HepG2 (cell line): Measurements from ENCODE around the gene RSPRY1. TPM values are rescaled to one million over a fixed set of nuclear protein-coding genes. Genes with fewer than 3 reads are reported as not detected.

Source experiments
- ATAC-seq: fragments of 200-7000 bp; cut with Tn5 transposase; 3 replicates; pipeline ENCODE4 v1.9.1; 2020; ENCODE audit warnings: mild to moderate bottlenecking, moderate library complexity
- BruUV-seq: library from RNA; stranded (reverse); fragments of 400-500 nt; replicated peaks from 2 replicates; lab custom pipeline; 2021; lab: Mats Ljungman, UMichigan
- CTCF ChIA-PET: fragments of 300-600 bp; formaldehyde crosslinking; extraction: SDS; loops from one replicate; lab custom pipeline; 2021; ENCODE audit warnings: low total read pairs, inconsistent platforms, low intra/inter-chr PET ratio; lab: Yijun Ruan, JAX
- POLR2A ChIA-PET: fragments of 350-600 bp; sonication (Branson Sonifier 250); formaldehyde crosslinking; loops from one replicate; lab custom pipeline; 2020; ENCODE audit warnings: antibody characterized with exemption, inconsistent platforms; lab: Yijun Ruan, JAX
- DNase-seq: peaks from one replicate; pipeline ENCODE4 v3.0.0-alpha.2; 2015; ENCODE audit warnings: low spot score
- FAIRE-seq: peaks from 3 replicates; lab custom pipeline; 2011; peaks lifted over from hg19 to GRCh38; lab: Jason Lieb, UNC
- H2AFZ ChIP-seq: one replicate; pipeline ENCODE4 v1.6.1; 2011; ENCODE audit warnings: low read length, inconsistent platforms
- H3K27ac ChIP-seq: fragments of 300-600 bp; 3 replicates; pipeline ENCODE4 v1.8.0; 2011; ENCODE audit warnings: mixed run types, mild to moderate bottlenecking, mixed read lengths, low read length, inconsistent platforms; ENCODE audit not compliant: insufficient read depth; ENCODE audit errors: extremely low read length
- H3K27me3 ChIP-seq, 2 experiments: fragments of 200-600 bp in 1 of 2; 2 replicates in 1 of 2; 3 replicates in 1 of 2; pipeline versions ENCODE4 v1.6.0 to v1.8.0; 2011; ENCODE audit warnings: low read length in 2 of 2, mild to moderate bottlenecking in 2 of 2, moderate library complexity in 2 of 2, inconsistent platforms in 1 of 2; ENCODE audit not compliant: insufficient read depth in 2 of 2, control insufficient read depth in 1 of 2
- H3K36me3 ChIP-seq, 2 experiments: fragments of 200-600 bp in 1 of 2; replicated peaks in 1 of 2; 2 replicates in 1 of 2; 3 replicates in 1 of 2; pipeline versions ENCODE4 v1.5.1 to v1.8.0; 2011; ENCODE audit warnings: low read length in 2 of 2, inconsistent platforms in 1 of 2; ENCODE audit not compliant: insufficient read depth in 2 of 2, control insufficient read depth in 1 of 2
- H3K4me1 ChIP-seq: 2 replicates; pipeline ENCODE4 v1.5.1; 2012; ENCODE audit warnings: low read length, inconsistent platforms; ENCODE audit not compliant: insufficient read depth
- H3K4me2 ChIP-seq: 2 replicates; pipeline ENCODE4 v1.6.0; 2011; ENCODE audit warnings: low read depth, low read length, inconsistent platforms
- H3K4me3 ChIP-seq, 3 experiments: fragments of 200-600 bp in 1 of 3; sonication (generic), shearing (Covaris generic) in 1 of 3; replicated peaks in 1 of 3; 2 replicates each; pipeline ENCODE4 v1.5.1; 2011 to 2016; ENCODE audit warnings: low read length in 3 of 3, inconsistent platforms in 2 of 3, low read depth in 2 of 3, mild to moderate bottlenecking in 2 of 3, control low read depth in 1 of 3, mixed read lengths in 1 of 3; ENCODE audit not compliant: insufficient read depth in 1 of 3
- H3K79me2 ChIP-seq: one replicate; pipeline ENCODE4 v1.6.1; 2011; ENCODE audit warnings: low read length, inconsistent platforms; ENCODE audit not compliant: insufficient read depth
- H3K9ac ChIP-seq: 2 replicates; pipeline ENCODE4 v1.6.0; 2011; ENCODE audit warnings: mild to moderate bottlenecking, low read depth, low read length, inconsistent platforms; ENCODE audit not compliant: insufficient read depth
- H3K9me3 ChIP-seq: 2 replicates; pipeline ENCODE4 v1.5.1; 2012; ENCODE audit warnings: mild to moderate bottlenecking, low read length
- H4K20me1 ChIP-seq: 2 replicates; pipeline ENCODE4 v1.6.0; 2011; ENCODE audit warnings: inconsistent platforms, mild to moderate bottlenecking, low read length, moderate library complexity; ENCODE audit not compliant: insufficient read depth
- BRCA1 ChIP-seq: sonication (generic); formaldehyde crosslinking; IDR thresholded peaks from 2 replicates; pipeline ENCODE4 v1.4.0; 2020; ENCODE audit warnings: missing genetic modification reagents
- FOXP1 ChIP-seq, 2 experiments: fragments of 450-650 bp in 1 of 2; IDR thresholded peaks; 2 replicates each; pipeline ENCODE4 v1.6.1; 2017 to 2018; ENCODE audit warnings: antibody characterized with exemption in 1 of 2
- SKIL ChIP-seq: sonication (generic); formaldehyde crosslinking; IDR thresholded peaks from 2 replicates; pipeline ENCODE4 v1.8.0; 2022; ENCODE audit warnings: missing genetic modification reagents, mild to moderate bottlenecking, moderate library complexity, borderline replicate concordance
- SYNCRIP ChIP-seq: fragments of 200-400 bp; formaldehyde crosslinking; IDR thresholded peaks from 2 replicates; pipeline ENCODE4 v1.6.1; 2018; ENCODE audit warnings: mild to moderate bottlenecking, low read depth, low read length; ENCODE audit not compliant: insufficient read depth
- ZNF281 ChIP-seq: sonication (generic); formaldehyde crosslinking; IDR thresholded peaks from 2 replicates; pipeline ENCODE4 v1.4.0; 2020; ENCODE audit warnings: missing genetic modification reagents, borderline replicate concordance
- WGBS: methylation state at CpG from one replicate; pipeline ENCODE4 v1.1.6; 2017; ENCODE audit warnings: low lambda C conversion rate; 5-methylcytosine and 5-hydroxymethylcytosine counted together
- in situ Hi-C: cut with HindIII; loops from 2 replicates; pipeline ENCODE4 v1.10.0; 2017; ENCODE audit warnings: low pct_unique_long_range_greater_than_20kb; ENCODE audit not compliant: extremely low pct_ligation_motif_present
- intact Hi-C: fragments of 100-400 bp; cut with micrococcal nuclease; formaldehyde crosslinking; loops from one replicate; pipeline ENCODE4 v1.10.0; 2022; ENCODE audit not compliant: unreplicated experiment
- polyA plus RNA-seq, 8 experiments: library from polyadenylated mRNA; depleted of rRNA in 3 of 8; stranded (reverse) in 7 of 8; unstranded in 1 of 8; fragments of >200 nt; fragmentation: Illumina TruSeq in 4 of 8; extraction: Trizol in 4 of 8; gene quantifications; 2 replicates each; pipeline versions ENCODE4 v1.2.1 to v1.2.3, GENCODE V29; 2011 to 2016; ENCODE audit warnings: low read depth in 4 of 8, missing spikeins in 1 of 8, mixed read lengths in 1 of 8; ENCODE audit not compliant: insufficient read depth in 1 of 8
- total RNA-seq, 5 experiments: library from RNA; depleted of rRNA; stranded (reverse); fragments of >200 nt; fragmentation: Illumina TruSeq; extraction: Trizol; gene quantifications; 2 replicates each; pipeline ENCODE4 v1.2.3, GENCODE V29; 2016; ENCODE audit warnings: low read depth in 1 of 5

RSPRY1 gene
- total and polyA plus RNA-seq, 2 of the 13 experiments (the other 11 are each of a cell fraction or from before 2014, with no cell fraction given): 53.4 to 61.0 TPM

- no peak for TF ChIP-seq SKIL (CRISPR knock-in tag)
- no peak for TF ChIP-seq SYNCRIP
- TF ChIP-seq ZNF281 (CRISPR knock-in tag): no peak
These were observed 19.7 kb upstream of the RSPRY1 start (continued) for GRCh38 chr16:57166451-57166850.

GRCh38 chr16:57166951-57167350 lies 19.2 kb upstream of the RSPRY1 start:
- TF ChIP-seq FOXP1 (IDR thresholded peaks at IDR 0.05) (no peak), FOXP1 (CRISPR knock-in tag; IDR thresholded peaks at IDR 0.05) (no peak), BRCA1 (no peak)
- H3K9me3 ChIP-seq: no peaks in the 10 kb centered on the region
- intact Hi-C loops (no loop called here), in situ Hi-C loops (loop anchor here (5.0 kb wide), 1 partner anchor 75 kb away; the partner anchor contains the start of gene CPNE2)
- no peaks in the 10 kb centered on the region for H4K20me1 ChIP-seq
- H3K4me3 ChIP-seq: no peak overlapping the region
- no TSS peak for BruUV-seq
- CTCF ChIA-PET: interaction anchor here (1.6 to 2.4 kb wide), 2 partner anchors 83 to 202 kb away, joined by 4 to 16 read pairs; no protein-coding TSS in a partner anchor
- no peaks in the 10 kb centered on the region for H3K4me1 ChIP-seq
- ATAC-seq: no peak
- H2AFZ ChIP-seq: no peak overlapping the region
- POLR2A ChIA-PET: no interaction called here
- no peaks in the 10 kb centered on the region for H3K27me3 ChIP-seq
- H3K9ac ChIP-seq: no peak overlapping the region
- H3K36me3 ChIP-seq: peaks cover 21 to 60% of the 10 kb centered on the region in 2 experiments
- no peaks in the 10 kb centered on the region for H3K79me2 ChIP-seq
- FAIRE-seq: no peak
- no peak overlapping the region for H3K27ac ChIP-seq
- DNase-seq: no peak
- WGBS: over 99% methylated on average over 7 of the region's 7 CpGs
- H3K4me2 ChIP-seq: no peak overlapping the region
